T-helper 2 cell (primary cell): ENCODE data around the gene ZER1.
A peak's percentile ranks its signal among the peaks of the same experiment; 100 is the strongest.
"Not testable (repeated sequence)": the region's sequence is repeated elsewhere in the genome, so short reads cannot be mapped to it uniquely, and the experiment has no call there.

Source experiments
- DNase-seq, 5 experiments: peaks; one replicate each; pipeline versions ENCODE4 v3.0.0 to v3.0.0-alpha.2; 2012 to 2022

ZER1 gene

GRCh38 chr9:128714586-128715435 lies 56.9 kb downstream of the ZER1 start:
- DNase-seq = no peak

GRCh38 chr9:128713941-128714573 lies 57.7 kb downstream of the ZER1 start:
- DNase-seq = no peak

GRCh38 chr9:128713411-128713780 lies 58.3 kb downstream of the ZER1 start:
- no peak for DNase-seq

- DNase-seq = no peak
Observed at GRCh38 chr9:128712451-128713410, 59.0 kb downstream of the ZER1 start.

- no peak for DNase-seq
Observed at GRCh38 chr9:128707446-128707845, 64.3 kb downstream of the ZER1 start.

GRCh38 chr9:128706671-128707381 lies 64.9 kb downstream of the ZER1 start:
- no peak for DNase-seq

- DNase-seq = no peak
Observed at GRCh38 chr9:128706045-128706444, 65.7 kb downstream of the ZER1 start.

GRCh38 chr9:128705051-128705965 lies 66.4 kb downstream of the ZER1 start:
- DNase-seq = no peak

- no peak for DNase-seq
Observed at GRCh38 chr9:128704356-128704670, 67.4 kb downstream of the ZER1 start.

GRCh38 chr9:128703616-128704355 lies 67.9 kb downstream of the ZER1 start:
- no peak for DNase-seq

GRCh38 chr9:128702949-128703615 lies 68.6 kb downstream of the ZER1 start:
- peak in 1 of 5 experiments; percentile 48 for DNase-seq

GRCh38 chr9:128702445-128702948 lies 69.2 kb downstream of the ZER1 start, which contains the start of gene PKN3:
TSS of gene PKN3 (plus strand) at chr9:128702503. CDS start at chr9:128702916, 413 bp downstream.
- peak; percentile 72 to 83 (median 77) for DNase-seq

GRCh38 chr9:128701227-128701854 lies 70.4 kb downstream of the ZER1 start:
- no peak for DNase-seq

GRCh38 chr9:128699096-128699795 lies 72.5 kb downstream of the ZER1 start:
- DNase-seq = not testable (repeated sequence)

GRCh38 chr9:128696923-128697707 lies 74.6 kb downstream of the ZER1 start:
- no peak for DNase-seq

GRCh38 chr9:128694344-128694743 lies 77.4 kb downstream of the ZER1 start:
- DNase-seq = no peak

- not testable (repeated sequence) for DNase-seq
Observed at GRCh38 chr9:128693738-128694137, 78.0 kb downstream of the ZER1 start.

GRCh38 chr9:128690684-128691034 lies 81.1 kb downstream of the ZER1 start:
- no peak for DNase-seq
